HG03457 (cell line): Measurements from ENCODE around the gene SAA1.
"Not testable (repeated sequence)": the region's sequence is repeated elsewhere in the genome, so short reads cannot be mapped to it uniquely, and the experiment has no call there.

ENCODE experiments used
- ATAC-seq: cut with Tn5 transposase; IDR thresholded peaks from one replicate; pipeline ENCODE4 v1.9.1; 2021; ENCODE audit warnings: moderate number of reproducible peaks; ENCODE audit not compliant: unreplicated experiment

The SAA1 gene

GRCh38 chr11:18254781-18255361 is 11.2 kb upstream of the SAA1 start:
- ATAC-seq: no peak

GRCh38 chr11:18259259-18259658 is 6.8 kb upstream of the SAA1 start:
- ATAC-seq: no peak

GRCh38 chr11:18261721-18262120 is 4.3 kb upstream of the SAA1 start:
- no peak for ATAC-seq

GRCh38 chr11:18262681-18263350 is 3.2 kb upstream of the SAA1 start:
- ATAC-seq: not testable (repeated sequence)

- no peak for ATAC-seq
These were observed 2.0 kb upstream of the SAA1 start for GRCh38 chr11:18264035-18264434.

- ATAC-seq: no peak
These were observed 1.1 kb upstream of the SAA1 start for GRCh38 chr11:18264677-18265555.

GRCh38 chr11:18267335-18268133 is 1.5 kb downstream of the SAA1 start:
- peak; percentile 49 for ATAC-seq

GRCh38 chr11:18269252-18269651 is 3.2 kb downstream of the SAA1 start:
- ATAC-seq: not testable (repeated sequence)

GRCh38 chr11:18270102-18270501 is 4.0 kb downstream of the SAA1 start:
- no peak for ATAC-seq

- ATAC-seq: no peak
These were observed 5.1 kb downstream of the SAA1 start for GRCh38 chr11:18271206-18271605.

- ATAC-seq: no peak
These were observed 11.7 kb downstream of the SAA1 start for GRCh38 chr11:18277565-18278271.

- peak; percentile 61 for ATAC-seq
These were observed 14.5 kb downstream of the SAA1 start for GRCh38 chr11:18280438-18281045.

- no peak for ATAC-seq
These were observed 16.6 kb downstream of the SAA1 start for GRCh38 chr11:18282626-18283025.

- ATAC-seq: no peak
These were observed 19.8 kb downstream of the SAA1 start for GRCh38 chr11:18285841-18286240.

GRCh38 chr11:18288911-18289310 is 22.8 kb downstream of the SAA1 start:
- no peak for ATAC-seq

GRCh38 chr11:18294862-18295261 is 28.8 kb downstream of the SAA1 start:
- no peak for ATAC-seq

GRCh38 chr11:18295316-18295715 is 29.3 kb downstream of the SAA1 start:
- ATAC-seq: no peak

GRCh38 chr11:18299721-18300120 is 33.7 kb downstream of the SAA1 start:
- no peak for ATAC-seq

GRCh38 chr11:18304745-18305144 is 38.7 kb downstream of the SAA1 start:
- ATAC-seq: no peak
